A549 (cell line): ENCODE results near the gene B3GAT3. TPM values are rescaled to one million over a fixed set of nuclear protein-coding genes. Genes with fewer than 3 reads are reported as not detected.

Experiments used
- ATAC-seq, 2 experiments: fragments of 200-7000 bp in 1 of 2; fragments of >200 bp in 1 of 2; cut with Nextera tagmentation in 1 of 2; cut with Tn5 transposase in 1 of 2; 3 replicates each; pipeline versions ENCODE4 v1.8.0 to v1.9.1; 2018 to 2020; ENCODE audit warnings: mild to moderate bottlenecking in 1 of 2, moderate library complexity in 1 of 2
- CTCF ChIA-PET: fragments of 300-600 bp; sonication (Branson Sonifier 250); formaldehyde crosslinking; extraction: SDS; loops from one replicate; lab custom pipeline; 2021; ENCODE audit warnings: antibody characterized with exemption, inconsistent platforms; lab: Yijun Ruan, JAX
- POLR2A ChIA-PET: fragments of 350-600 bp; formaldehyde crosslinking; extraction: SDS; loops from one replicate; lab custom pipeline; 2021; ENCODE audit warnings: antibody characterized with exemption, inconsistent platforms; lab: Yijun Ruan, JAX
- DNase-seq, 2 experiments: peaks; one replicate each; pipeline versions ENCODE4 v3.0.0 to v3.0.0-alpha.2; 2011 to 2016; ENCODE audit warnings: low read depth in 1 of 2, low spot score in 1 of 2
- FAIRE-seq: peaks from 2 replicates; lab custom pipeline; 2011; peaks lifted over from hg19 to GRCh38; lab: Jason Lieb, UNC
- H3K27ac ChIP-seq, 2 experiments: fragments of >200 bp; sonication (Bioruptor Twin); formaldehyde crosslinking; 3 replicates each; pipeline ENCODE4 v1.5.1; 2016 to 2017
- H3K4me1 ChIP-seq: fragments of >200 bp; sonication (Bioruptor Twin); formaldehyde crosslinking; 3 replicates; pipeline ENCODE4 v1.6.1; 2016
- H3K4me2 ChIP-seq: fragments of >200 bp; sonication (Bioruptor Twin); formaldehyde crosslinking; 3 replicates; pipeline ENCODE4 v1.6.1; 2016
- H3K4me3 ChIP-seq: fragments of >200 bp; sonication (Bioruptor Twin); formaldehyde crosslinking; 3 replicates; pipeline ENCODE4 v1.5.1; 2016
- H3K9me3 ChIP-seq: fragments of >200 bp; sonication (Bioruptor Twin); formaldehyde crosslinking; 3 replicates; pipeline ENCODE4 v1.6.1; 2016
- BCL3 ChIP-seq: fragments of >200 bp; sonication (Bioruptor Twin); formaldehyde crosslinking; IDR thresholded peaks from 3 replicates; pipeline ENCODE4 v1.6.1; 2016
- CBX2 ChIP-seq: fragments of 200-600 bp; sonication (generic); IDR thresholded peaks from 2 replicates; pipeline ENCODE4 v1.6.1; 2016; ENCODE audit warnings: low read depth, mild to moderate bottlenecking, borderline replicate concordance
- CBX8 ChIP-seq: fragments of 200-600 bp; sonication (generic); IDR thresholded peaks from 2 replicates; pipeline ENCODE4 v1.6.1; 2016
- CEBPB ChIP-seq, 2 experiments: fragments of >200 bp in 1 of 2; sonication (Bioruptor Twin) in 1 of 2; formaldehyde crosslinking in 1 of 2; IDR thresholded peaks; 2 replicates each; pipeline ENCODE4 v1.6.1; 2012 to 2016
- CHD4 ChIP-seq: fragments of 200-600 bp; sonication (generic); IDR thresholded peaks from 2 replicates; pipeline ENCODE4 v1.6.1; 2016; ENCODE audit warnings: antibody characterized with exemption, mild to moderate bottlenecking, borderline replicate concordance
- EP300 ChIP-seq, 2 experiments: fragments of >200 bp; sonication (Bioruptor Twin); formaldehyde crosslinking; IDR thresholded peaks; 2 replicates in 1 of 2; 3 replicates in 1 of 2; pipeline ENCODE4 v1.6.1; 2016 to 2017
- FOSB ChIP-seq: fragments of 250-450 bp; sonication (Bioruptor Pico); IDR thresholded peaks from 2 replicates; pipeline ENCODE4 v1.5.0; 2020; ENCODE audit warnings: mild to moderate bottlenecking, moderate library complexity
- FOSL2 ChIP-seq, 2 experiments: fragments of 450-650 bp in 1 of 2; fragments of >200 bp in 1 of 2; sonication (Bioruptor Twin) in 1 of 2; formaldehyde crosslinking; IDR thresholded peaks; 2 replicates each; pipeline versions ENCODE4 v1.5.0 to v1.6.1; 2016 to 2020; ENCODE audit warnings: mild to moderate bottlenecking in 1 of 2, moderate library complexity in 1 of 2
- HOXA7 ChIP-seq: fragments of 250-450 bp; sonication (Bioruptor Pico); IDR thresholded peaks from 2 replicates; pipeline ENCODE4 v1.5.0; 2020; ENCODE audit warnings: mild to moderate bottlenecking, moderate library complexity
- HOXB5 ChIP-seq: fragments of 250-450 bp; sonication (Bioruptor Pico); IDR thresholded peaks from 2 replicates; pipeline ENCODE4 v1.5.0; 2020; ENCODE audit warnings: mild to moderate bottlenecking, moderate library complexity
- JUN ChIP-seq, 2 experiments: fragments of >200 bp; sonication (Bioruptor Twin); formaldehyde crosslinking; IDR thresholded peaks; 2 replicates in 1 of 2; 3 replicates in 1 of 2; pipeline ENCODE4 v1.6.1; 2016 to 2017
- KDM5A ChIP-seq: fragments of 200-600 bp; sonication (generic); IDR thresholded peaks from 2 replicates; pipeline ENCODE4 v1.6.1; 2016; ENCODE audit warnings: antibody characterized with exemption, mild to moderate bottlenecking
- MAX ChIP-seq: IDR thresholded peaks from 2 replicates; pipeline ENCODE4 v1.6.1; 2012
- MAZ ChIP-seq: fragments of 150-350 bp; IDR thresholded peaks from 2 replicates; pipeline ENCODE4 v1.6.1; 2014; ENCODE audit warnings: antibody characterized with exemption, low read depth, low read length, borderline replicate concordance
- MYC ChIP-seq: IDR thresholded peaks from 2 replicates; pipeline ENCODE4 v1.6.1; 2012; ENCODE audit warnings: mild to moderate bottlenecking, inconsistent platforms, low read length, improper control_type of control experiment, borderline replicate concordance
- NFE2L2 ChIP-seq: fragments of 150-350 bp; conservative IDR thresholded peaks from 2 replicates; pipeline ENCODE4 v1.6.1; 2014; ENCODE audit warnings: low read length
- PBX3 ChIP-seq: IDR thresholded peaks from 2 replicates; pipeline ENCODE4 v1.6.1; 2012
- POLR2AphosphoS2 ChIP-seq: conservative IDR thresholded peaks from 2 replicates; pipeline ENCODE4 v1.6.1; 2012; ENCODE audit warnings: low read length, improper control_type of control experiment, inconsistent platforms
- RAD21 ChIP-seq, 2 experiments: fragments of >200 bp in 1 of 2; sonication (Bioruptor Twin) in 1 of 2; formaldehyde crosslinking in 1 of 2; IDR thresholded peaks in 1 of 2; conservative IDR thresholded peaks in 1 of 2; 2 replicates in 1 of 2; 3 replicates in 1 of 2; pipeline ENCODE4 v1.6.1; 2012 to 2018; ENCODE audit warnings: inconsistent platforms in 1 of 2
- RCOR1 ChIP-seq: fragments of 150-350 bp; IDR thresholded peaks from 2 replicates; pipeline ENCODE4 v1.6.1; 2014; ENCODE audit warnings: antibody characterized with exemption, low read length, low read depth
- RNF2 ChIP-seq: fragments of 200-600 bp; sonication (generic); IDR thresholded peaks from 2 replicates; pipeline ENCODE4 v1.6.1; 2016; ENCODE audit warnings: low read depth, mild to moderate bottlenecking, antibody characterized with exemption, moderate library complexity, borderline replicate concordance
- TFCP2L1 ChIP-seq: fragments of 250-450 bp; sonication (Bioruptor Pico); IDR thresholded peaks from 2 replicates; pipeline ENCODE4 v1.5.0; 2021; ENCODE audit warnings: mild to moderate bottlenecking
- ZFP36 ChIP-seq: fragments of 450-650 bp; IDR thresholded peaks from 2 replicates; pipeline ENCODE4 v1.6.1; 2014; ENCODE audit warnings: borderline replicate concordance; ENCODE audit not compliant: partially characterized antibody
- ZNF302 ChIP-seq: fragments of 250-450 bp; sonication (Bioruptor Pico); IDR thresholded peaks from 2 replicates; pipeline ENCODE4 v1.9.0; 2021; ENCODE audit warnings: inconsistent platforms, mild to moderate bottlenecking, moderate library complexity
- WGBS: methylation state at CpG from one replicate; pipeline ENCODE4 v1.1.6; 2017; ENCODE audit errors: missing lambda C conversion rate; 5-methylcytosine and 5-hydroxymethylcytosine counted together
- polyA plus RNA-seq, 4 experiments: library from polyadenylated mRNA; depleted of rRNA in 3 of 4; stranded (reverse); fragments of >200 nt; fragmentation: RNase III in 1 of 4; extraction: RNeasy Plus Mini Kit Qiagen cat#74134 plus additional on column Dnase treatment in 1 of 4; gene quantifications; 2 replicates in 3 of 4; 3 replicates in 1 of 4; pipeline ENCODE4 v1.2.3, GENCODE V29; 2011 to 2017

Gene B3GAT3
- polyA plus RNA-seq, 2 of the 4 experiments (the other 2 are of a cell fraction): 19.0 to 41.0 TPM

GRCh38 chr11:62605902-62606301 lies 15.9 kb downstream of the B3GAT3 start:
- H3K4me2 ChIP-seq: no peak overlapping the region
- FAIRE-seq (no peak), ATAC-seq (no peak), DNase-seq (no peak)
- no peak overlapping the region for H3K27ac ChIP-seq
- ChIA-PET CTCF (interaction anchor here (0.9 to 2.3 kb wide), 6 partner anchors 12 to 211 kb away, joined by 3 to 8 read pairs (median 4); no protein-coding TSS in a partner anchor), POLR2A (interaction anchor here (1.1 kb wide), 2 partner anchors 14 to 47 kb away, joined by 3 read pairs; partner anchors contain the start of genes INTS5 and TUT1)
- no peak overlapping the region for H3K4me3 ChIP-seq
- H3K9me3 ChIP-seq: no peaks in the 10 kb centered on the region
- TF ChIP-seq NFE2L2 (no peak), CBX2 (no peak), ZFP36 (no peak), FOSB (no peak), JUN (IDR thresholded peaks at IDR 0.05) (no peak), HOXA7 (CRISPR knock-in tag) (no peak), CHD4 (no peak), PBX3 (no peak), RCOR1 (no peak), MAX (no peak), POLR2AphosphoS2 (no peak), ZNF302 (CRISPR knock-in tag) (no peak), TFCP2L1 (CRISPR knock-in tag) (no peak), KDM5A (no peak)
- H3K4me1 ChIP-seq: peaks cover 16% of the 10 kb centered on the region
- 95% methylated on average over 14 of the region's 15 CpGs for WGBS

GRCh38 chr11:62605467-62605866 lies 16.3 kb downstream of the B3GAT3 start:
- H3K27ac ChIP-seq: no peak overlapping the region
- ChIA-PET POLR2A (interaction anchor here (1.1 to 1.2 kb wide), 3 partner anchors 14 to 47 kb away, joined by 3 to 7 read pairs (median 3); partner anchors contain the start of genes INTS5 and TUT1), CTCF (interaction anchor here (0.9 to 2.9 kb wide), 5 partner anchors 11 to 210 kb away, joined by 3 to 12 read pairs (median 7); partner anchors contain the start of gene TUT1)
- no peaks in the 10 kb centered on the region for H3K9me3 ChIP-seq
- TF ChIP-seq RNF2: no peak
- TF ChIP-seq BCL3: no peak
- no peak for TF ChIP-seq EP300 (IDR thresholded peaks at IDR 0.05)
- TF ChIP-seq HOXB5 (CRISPR knock-in tag): no peak
- TF ChIP-seq HOXA7 (CRISPR knock-in tag): no peak
- no peak for TF ChIP-seq FOSL2 (IDR thresholded peaks at IDR 0.05)
- TF ChIP-seq FOSL2 (CRISPR knock-in tag; IDR thresholded peaks at IDR 0.05): no peak
- no peak for TF ChIP-seq ZNF302 (CRISPR knock-in tag)
- TF ChIP-seq CBX8: no peak
- no peak for TF ChIP-seq MYC
- no peak for TF ChIP-seq CEBPB (IDR thresholded peaks at IDR 0.05)
- TF ChIP-seq RCOR1: no peak
- no peak for TF ChIP-seq RAD21 (conservative IDR thresholded peaks at IDR 0.05 in 1 of 2, IDR thresholded peaks at IDR 0.05 in 1 of 2)
- TF ChIP-seq MAZ: no peak
- ATAC-seq (no peak), DNase-seq (no peak), FAIRE-seq (no peak)
- peaks cover 12% of the 10 kb centered on the region for H3K4me1 ChIP-seq
- WGBS: 86% methylated on average over 6 of the region's 6 CpGs
- H3K4me2 ChIP-seq: no peak overlapping the region
- H3K4me3 ChIP-seq: no peak overlapping the region
